Endothelial cell of umbilical vein (primary cell): ENCODE measurements around the gene SRPK2. TPM values are rescaled to one million over a fixed set of nuclear protein-coding genes. Genes with fewer than 3 reads are reported as not detected.

Source experiments
- BruUV-seq: library from RNA; stranded (reverse); fragments of 400-500 nt; replicated peaks from 2 replicates; lab custom pipeline; 2021; lab: Mats Ljungman, UMichigan
- CTCF ChIA-PET: fragments of 300-600, 350-600 bp; sonication (Branson Sonifier 250); formaldehyde crosslinking; loops from one replicate; lab custom pipeline; 2021; ENCODE audit warnings: antibody characterized with exemption, inconsistent platforms; lab: Charles Lee
- POLR2A ChIA-PET: fragments of 300-600, 350-600 bp; sonication (Branson Sonifier 250); formaldehyde crosslinking; loops from one replicate; lab custom pipeline; 2021; ENCODE audit warnings: antibody characterized with exemption, inconsistent platforms; lab: Charles Lee
- DNase-seq: peaks from one replicate; pipeline ENCODE4 v3.0.0-alpha.2; 2011; ENCODE audit warnings: low read depth, low spot score
- FAIRE-seq: peaks from 2 replicates; lab custom pipeline; 2011; peaks lifted over from hg19 to GRCh38; lab: Jason Lieb, UNC
- H2AFZ ChIP-seq: 2 replicates; pipeline ENCODE4 v1.6.0; 2012; ENCODE audit warnings: low read depth, low read length, control low read depth, inconsistent platforms
- H3K27ac ChIP-seq: 2 replicates; pipeline ENCODE4 v1.5.1; 2011; ENCODE audit warnings: low read depth, mild to moderate bottlenecking, control low read depth, low read length, moderate library complexity; ENCODE audit not compliant: insufficient read depth
- H3K27me3 ChIP-seq, 2 experiments: 2 replicates each; pipeline versions ENCODE4 v1.6.0 to v1.6.1; 2011; ENCODE audit warnings: low read length in 2 of 2, mixed read lengths in 1 of 2; ENCODE audit not compliant: control insufficient read depth in 2 of 2, insufficient read depth in 2 of 2
- H3K36me3 ChIP-seq, 2 experiments: 2 replicates in 1 of 2; 3 replicates in 1 of 2; pipeline ENCODE4 v1.5.1; 2011; ENCODE audit warnings: low read length in 2 of 2, mild to moderate bottlenecking in 1 of 2, moderate library complexity in 1 of 2; ENCODE audit not compliant: control insufficient read depth in 2 of 2, insufficient read depth in 2 of 2; ENCODE audit errors: extremely low read depth in 1 of 2
- H3K4me1 ChIP-seq: 3 replicates; pipeline ENCODE4 v1.5.1; 2011; ENCODE audit warnings: mild to moderate bottlenecking, low read length; ENCODE audit not compliant: control insufficient read depth, insufficient read depth; ENCODE audit errors: extremely low read depth
- H3K4me2 ChIP-seq: 2 replicates; pipeline ENCODE4 v1.6.1; 2011; ENCODE audit warnings: low read length, control low read depth, mixed read lengths; ENCODE audit not compliant: insufficient read depth
- H3K4me3 ChIP-seq, 3 experiments: fragments of 200-600 bp in 1 of 3; sonication (generic), shearing (Covaris generic) in 1 of 3; replicated peaks in 1 of 3; 2 replicates each; pipeline ENCODE4 v1.5.1; 2011 to 2016; ENCODE audit warnings: control low read depth in 3 of 3, low read length in 3 of 3, mild to moderate bottlenecking in 2 of 3, inconsistent platforms in 1 of 3, low read depth in 1 of 3, moderate library complexity in 1 of 3; ENCODE audit not compliant: insufficient read depth in 1 of 3
- H3K79me2 ChIP-seq: 2 replicates; pipeline ENCODE4 v1.6.0; 2012; ENCODE audit warnings: low read length, inconsistent platforms; ENCODE audit not compliant: control insufficient read depth, insufficient read depth
- H3K9ac ChIP-seq: replicated peaks from 2 replicates; pipeline ENCODE3; 2011; ENCODE audit warnings: low read length, control low read depth; ENCODE audit not compliant: insufficient read depth; ENCODE audit errors: extremely low read depth
- H3K9me1 ChIP-seq: replicated peaks from 3 replicates; pipeline ENCODE4 v1.6.0; 2011; ENCODE audit warnings: mild to moderate bottlenecking, low read length; ENCODE audit not compliant: control insufficient read depth, insufficient read depth; ENCODE audit errors: extremely low read depth
- H3K9me3 ChIP-seq: replicated peaks from 2 replicates; pipeline ENCODE4 v1.5.1; 2012; ENCODE audit warnings: low read length, inconsistent platforms; ENCODE audit not compliant: control insufficient read depth, insufficient read depth
- H4K20me1 ChIP-seq: replicated peaks from 2 replicates; pipeline ENCODE3; 2011; ENCODE audit warnings: mild to moderate bottlenecking, low read length; ENCODE audit not compliant: control insufficient read depth, insufficient read depth; ENCODE audit errors: extremely low read depth
- CTCF ChIP-seq, 2 donors: IDR thresholded peaks; 1 replicate in 1 of 2; 2 replicates in 1 of 2; pipeline ENCODE4 v1.5.1; 2011; ENCODE audit warnings: low read length in 2 of 2, mild to moderate bottlenecking in 2 of 2, moderate library complexity in 2 of 2, control low read depth in 1 of 2, inconsistent platforms in 1 of 2, low read depth in 1 of 2; ENCODE audit not compliant: insufficient read depth in 1 of 2; ENCODE audit errors: extremely low read depth in 1 of 2
- EZH2 ChIP-seq: IDR thresholded peaks from 2 replicates; pipeline ENCODE4 v1.6.1; 2012; ENCODE audit warnings: borderline replicate concordance, low read depth, mild to moderate bottlenecking, moderate library complexity, low read length, inconsistent platforms; ENCODE audit not compliant: severe bottlenecking
- FOS ChIP-seq: IDR thresholded peaks from 2 replicates; pipeline ENCODE4 v1.6.1; 2011; ENCODE audit warnings: mild to moderate bottlenecking, low read length, moderate library complexity, borderline replicate concordance; ENCODE audit not compliant: insufficient read depth
- GATA2 ChIP-seq: IDR thresholded peaks from 2 replicates; pipeline ENCODE4 v1.7.0; 2011; ENCODE audit warnings: low read depth, mild to moderate bottlenecking, moderate library complexity, mixed read lengths, low read length; ENCODE audit not compliant: insufficient read length, insufficient read depth
- JUN ChIP-seq: IDR thresholded peaks from 2 replicates; pipeline ENCODE4 v1.6.1; 2011; ENCODE audit warnings: borderline replicate concordance, low read depth; ENCODE audit not compliant: insufficient read length, insufficient read depth
- MAX ChIP-seq: IDR thresholded peaks from 2 replicates; pipeline ENCODE4 v1.6.1; 2011; ENCODE audit not compliant: insufficient read depth, insufficient read length
- MYC ChIP-seq: IDR thresholded peaks from one replicate; pipeline ENCODE4 v1.6.1; 2011; ENCODE audit warnings: mild to moderate bottlenecking, low read depth, low read length
- POLR2A ChIP-seq: IDR thresholded peaks from 2 replicates; pipeline ENCODE4 v1.6.1; 2012; ENCODE audit warnings: low read depth, mild to moderate bottlenecking, control low read depth, low read length
- POLR2AphosphoS5 ChIP-seq: IDR thresholded peaks from 2 replicates; pipeline ENCODE4 v1.6.1; 2012; ENCODE audit warnings: low read depth, mild to moderate bottlenecking, control low read depth, low read length, moderate library complexity; ENCODE audit not compliant: insufficient read depth
- dilution Hi-C: fragments of 300-500 bp; cut with MboI; formaldehyde crosslinking; loops from one replicate; pipeline ENCODE4 v1.15.0; 2019; ENCODE audit warnings: low sequenced_read_pairs; ENCODE audit not compliant: extremely low pct_ligation_motif_present
- intact Hi-C: fragments of 100-400 bp; cut with micrococcal nuclease; formaldehyde crosslinking; loops from one replicate; pipeline ENCODE4 v1.10.0; 2022
- polyA plus RNA-seq, 4 experiments: library from polyadenylated mRNA; depleted of rRNA in 3 of 4; stranded (reverse) in 3 of 4; unstranded in 1 of 4; fragments of >200 nt; gene quantifications; 2 replicates each; pipeline versions ENCODE4 v1.2.1 to v1.2.3, GENCODE V29; 2011 to 2012; ENCODE audit warnings: missing spikeins in 1 of 4
- total RNA-seq: library from RNA; stranded (reverse); gene quantifications from 2 replicates; pipeline ENCODE4 v1.2.3, GENCODE V29; 2021

SRPK2 gene
- total and polyA plus RNA-seq, 2 donors (not counting 3 experiments of a cell fraction or from before 2014, with no cell fraction given): 13.4 to 55.2 TPM

GRCh38 chr7:105346593-105347322 is 42.0 kb downstream of the SRPK2 start:
- intact Hi-C loops: no loop called here
- no peak for TF ChIP-seq GATA2
- no peak for TF ChIP-seq EZH2
- TF ChIP-seq POLR2AphosphoS5: no peak
- TF ChIP-seq MAX: no peak
- no peak for TF ChIP-seq FOS
- no peak for TF ChIP-seq JUN
- no peak for TF ChIP-seq CTCF (IDR thresholded peaks at IDR 0.05; ENCODE audit: extremely low read depth in 1 of 2, insufficient read depth in 1 of 2, low read depth in 1 of 2, low read length in 2 of 2)
- TF ChIP-seq POLR2A: no peak
- TF ChIP-seq MYC: no peak
- Histone ChIP-seq H3K4me2 (no peak overlapping the region), H4K20me1 (no peaks in the 10 kb centered on the region), H3K9me3 (no peaks in the 10 kb centered on the region), H3K9ac (no peak overlapping the region), H2AFZ (no peak overlapping the region), H3K4me3 (no peak overlapping the region), H3K36me3 (no peaks in the 10 kb centered on the region), H3K4me1 (peaks cover under 1% of the 10 kb centered on the region), H3K79me2 (peaks cover 67% of the 10 kb centered on the region), H3K27ac (no peak overlapping the region), H3K27me3 (no peaks in the 10 kb centered on the region), H3K9me1 (no peaks in the 10 kb centered on the region)
- dilution Hi-C loops: no loop called here
- no peak for DNase-seq
- POLR2A ChIA-PET: no interaction called here
- no TSS peak for BruUV-seq
- FAIRE-seq: no peak
- CTCF ChIA-PET: interaction anchor here (0.7 to 1.4 kb wide), 2 partner anchors 21 to 242 kb away, joined by 3 read pairs; no protein-coding TSS in a partner anchor
